IPS-20b (cell line): Measurements from ENCODE around the gene RAB37.

Experiments
- H3K27ac ChIP-seq: one replicate; pipeline ENCODE4 v1.5.1; 2013; ENCODE audit warnings: low read length
- H3K27me3 ChIP-seq: 2 replicates; pipeline ENCODE4 v1.6.1; 2013; ENCODE audit warnings: mild to moderate bottlenecking, low read length, inconsistent platforms; ENCODE audit not compliant: insufficient read depth
- H3K36me3 ChIP-seq: 2 replicates; pipeline ENCODE4 v1.6.1; 2013; ENCODE audit warnings: low read depth, mild to moderate bottlenecking, inconsistent platforms, low read length, moderate library complexity; ENCODE audit not compliant: insufficient read depth
- H3K4me1 ChIP-seq: 2 replicates; pipeline ENCODE4 v1.6.1; 2013; ENCODE audit warnings: mild to moderate bottlenecking, control low read depth, inconsistent platforms, low read length, moderate library complexity; ENCODE audit not compliant: insufficient read depth
- H3K4me3 ChIP-seq: 2 replicates; pipeline ENCODE4 v1.5.1; 2013; ENCODE audit warnings: mild to moderate bottlenecking, low read length, inconsistent platforms
- H3K9ac ChIP-seq: 2 replicates; pipeline ENCODE4 v1.6.1; 2013; ENCODE audit warnings: low read depth, mild to moderate bottlenecking, inconsistent platforms, low read length, moderate library complexity
- H3K9me3 ChIP-seq: 2 replicates; pipeline ENCODE4 v1.6.1; 2013; ENCODE audit warnings: mild to moderate bottlenecking, low read depth, low read length, inconsistent platforms; ENCODE audit not compliant: insufficient read depth

RAB37 gene

DNA sequence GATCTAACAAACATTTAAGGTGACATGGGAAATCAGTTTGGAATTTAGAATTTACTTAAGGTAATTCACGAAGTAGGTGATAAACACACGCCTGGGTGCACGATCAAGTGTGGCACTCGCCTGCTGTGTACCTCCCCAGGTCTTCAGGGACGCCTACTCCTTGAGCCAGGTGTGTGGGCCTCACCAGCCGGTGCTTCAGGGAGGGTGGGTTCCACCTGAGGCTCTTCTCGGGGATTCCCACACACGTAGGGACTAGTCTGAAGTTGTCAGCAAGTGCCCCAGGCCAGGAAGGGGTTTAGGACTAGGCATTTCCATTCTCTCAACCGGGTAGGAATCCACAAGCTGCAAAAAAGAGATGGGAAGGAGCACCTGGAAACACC, 48.9 kb downstream of the RAB37 start:
- Histone ChIP-seq H3K9ac (no peak overlapping the region), H3K36me3 (peaks cover 48% of the 10 kb centered on the region; the same call in 1 of the 2 replicates), H3K4me3 (no peak overlapping the region), H3K27ac (no peak overlapping the region), H3K9me3 (no peaks in the 10 kb centered on the region), H3K27me3 (no peaks in the 10 kb centered on the region), H3K4me1 (peaks cover 6% of the 10 kb centered on the region; the same call in 1 of the 2 replicates)

DNA sequence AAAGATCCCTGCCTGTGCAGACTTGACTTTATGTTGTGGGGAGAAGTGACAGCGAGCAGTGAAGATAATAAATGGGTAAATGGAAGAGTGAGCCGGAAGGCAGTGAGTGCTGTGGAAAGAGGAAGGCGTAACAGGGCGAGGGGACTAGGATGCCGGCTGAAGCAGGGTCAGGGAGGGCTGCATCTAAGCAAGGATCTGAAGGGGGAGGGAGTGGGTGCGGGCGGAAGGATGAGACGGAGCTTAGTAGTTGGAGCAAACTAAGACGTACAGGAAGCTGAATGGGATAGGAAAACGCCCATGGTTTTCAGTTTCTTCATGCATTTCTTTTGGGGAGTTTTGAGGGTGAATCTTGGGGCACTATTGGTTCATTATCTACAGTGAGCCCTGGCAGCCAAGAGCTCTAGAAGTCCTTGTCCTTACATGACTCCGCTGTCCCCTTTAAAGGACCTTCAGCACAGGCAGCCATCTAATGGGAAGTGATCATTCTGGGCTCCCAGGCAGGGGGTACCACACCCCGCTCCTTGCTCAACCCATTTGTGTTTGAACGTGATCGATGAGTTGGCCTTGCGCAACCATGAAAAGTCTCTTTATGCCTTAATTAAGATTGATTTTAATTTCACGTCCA, 49.5 kb downstream of the RAB37 start:
- H3K9ac ChIP-seq: no peak overlapping the region
- no peaks in the 10 kb centered on the region for H3K27me3 ChIP-seq
- H3K27ac ChIP-seq: no peak overlapping the region
- H3K36me3 ChIP-seq: peaks cover 51% of the 10 kb centered on the region; the same call in 1 of the 2 replicates
- no peak overlapping the region for H3K4me3 ChIP-seq
- H3K4me1 ChIP-seq: peaks cover 6% of the 10 kb centered on the region; the same call in 1 of the 2 replicates
- no peaks in the 10 kb centered on the region for H3K9me3 ChIP-seq

- Histone ChIP-seq H3K9ac (no peak overlapping the region), H3K36me3 (peaks cover 69% of the 10 kb centered on the region), H3K9me3 (no peaks in the 10 kb centered on the region), H3K27ac (no peak overlapping the region), H3K27me3 (no peaks in the 10 kb centered on the region), H3K4me1 (no peaks in the 10 kb centered on the region), H3K4me3 (no peak overlapping the region)
Observed at GRCh38 chr17:74790161-74791058, 53.4 kb downstream of the RAB37 start.

- Histone ChIP-seq H3K9ac (no peak overlapping the region), H3K27ac (no peak overlapping the region), H3K9me3 (no peaks in the 10 kb centered on the region), H3K4me3 (no peak overlapping the region), H3K4me1 (no peaks in the 10 kb centered on the region), H3K36me3 (peaks cover 81% of the 10 kb centered on the region), H3K27me3 (no peaks in the 10 kb centered on the region)
Observed at GRCh38 chr17:74792586-74793105, 55.6 kb downstream of the RAB37 start.

- Histone ChIP-seq H3K9me3 (no peaks in the 10 kb centered on the region), H3K27me3 (no peaks in the 10 kb centered on the region), H3K4me1 (no peaks in the 10 kb centered on the region), H3K9ac (no peak overlapping the region), H3K27ac (no peak overlapping the region), H3K36me3 (peaks cover 85% of the 10 kb centered on the region), H3K4me3 (no peak overlapping the region)
Observed at GRCh38 chr17:74795327-74796020, 58.4 kb downstream of the RAB37 start.

DNA sequence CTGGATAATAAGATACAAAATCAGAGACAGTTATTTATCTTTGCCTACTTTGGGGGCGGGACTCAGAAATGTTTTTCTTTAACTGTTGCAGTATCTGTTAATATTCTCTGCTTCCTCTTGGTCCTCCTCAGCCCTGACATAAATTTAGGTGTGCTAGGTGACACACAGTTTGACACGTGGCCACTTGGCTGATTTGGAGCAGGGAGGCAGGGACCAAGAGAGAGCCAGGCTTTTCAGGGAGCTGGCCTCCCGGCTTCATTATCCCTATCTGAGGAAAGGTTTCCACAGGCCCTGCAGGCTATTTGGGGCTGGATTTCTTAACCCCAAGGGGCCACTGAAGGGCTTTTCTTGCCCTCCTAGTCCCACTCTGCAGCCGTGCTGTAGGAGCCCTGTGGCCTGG, 59.2 kb downstream of the RAB37 start:
- no peak overlapping the region for H3K9ac ChIP-seq

GRCh38 chr17:74796866-74797265, 59.8 kb downstream of the RAB37 start:
- Histone ChIP-seq H3K9me3 (no peaks in the 10 kb centered on the region), H3K4me1 (no peaks in the 10 kb centered on the region), H3K9ac (no peak overlapping the region), H3K27ac (no peak overlapping the region), H3K36me3 (peaks cover 77% of the 10 kb centered on the region), H3K4me3 (no peak overlapping the region), H3K27me3 (no peaks in the 10 kb centered on the region)

More for the DNA sequence above, 59.2 kb downstream of the RAB37 start:
- Histone ChIP-seq H3K27ac (no peak overlapping the region), H3K27me3 (no peaks in the 10 kb centered on the region), H3K4me3 (no peak overlapping the region), H3K9me3 (no peaks in the 10 kb centered on the region), H3K4me1 (no peaks in the 10 kb centered on the region), H3K36me3 (peaks cover 77% of the 10 kb centered on the region)
